HG03280 (cell line): Measurements from ENCODE around the gene TMEM270.

Experiments used
- ATAC-seq: cut with Tn5 transposase; IDR thresholded peaks from one replicate; pipeline ENCODE4 v1.9.1; 2021; ENCODE audit warnings: mild to moderate bottlenecking, moderate library complexity; ENCODE audit not compliant: unreplicated experiment

TMEM270 gene

GRCh38 chr7:73904219-73905137 lies 43.5 kb downstream of the TMEM270 start:
- ATAC-seq = no peak

GRCh38 chr7:73905360-73905759 lies 44.4 kb downstream of the TMEM270 start:
- ATAC-seq = no peak

- no peak for ATAC-seq
These were observed 45.9 kb downstream of the TMEM270 start for GRCh38 chr7:73906874-73907273.

- ATAC-seq = no peak
These were observed 46.7 kb downstream of the TMEM270 start for GRCh38 chr7:73907554-73908122.

- no peak for ATAC-seq
These were observed 47.2 kb downstream of the TMEM270 start for GRCh38 chr7:73908123-73908611.

- no peak for ATAC-seq
These were observed 48.3 kb downstream of the TMEM270 start for GRCh38 chr7:73909051-73909941.

GRCh38 chr7:73909996-73910395 lies 49.0 kb downstream of the TMEM270 start:
- ATAC-seq = no peak

GRCh38 chr7:73912223-73912622 lies 51.3 kb downstream of the TMEM270 start:
- no peak for ATAC-seq
